ENCODE measurements around the gene PPIL1.

DNA sequence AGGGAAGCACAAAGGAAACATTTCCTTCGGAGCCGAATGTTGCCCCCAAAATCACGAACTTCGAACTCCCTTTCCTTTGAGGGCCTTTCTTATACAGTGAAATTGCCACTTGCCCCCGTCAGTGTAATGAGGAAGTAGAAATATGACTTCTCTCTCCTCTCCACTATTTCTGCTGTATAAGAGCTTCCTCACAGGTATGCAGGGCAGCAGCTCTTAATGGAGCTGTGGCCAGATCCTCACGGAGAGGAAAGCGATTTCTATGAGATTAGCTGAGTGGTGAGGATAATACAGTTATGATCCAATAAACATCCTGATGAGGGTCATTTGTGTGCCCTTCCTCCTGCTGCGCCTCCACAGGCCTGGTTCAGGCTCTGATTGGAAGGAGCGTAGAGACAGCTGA is 24.6 kb downstream of the PPIL1 start:
- no peak for TF ChIP-seq EZH2phosphoT487 (IDR thresholded peaks at IDR 0.05; ENCODE audit: low read depth, severe bottlenecking, unreplicated experiment)
- TF ChIP-seq CTCF (IDR thresholded peaks at IDR 0.05; ENCODE audit: poor library complexity) = no peak

All from hepatocyte (in vitro differentiated cells).